Femur (tissue), 1 donor: ENCODE measurements around the gene PRDM2.

Experiments used
- DNase-seq: peaks from one replicate; pipeline ENCODE4 v3.0.0-alpha.2; 2017

The PRDM2 gene

DNA sequence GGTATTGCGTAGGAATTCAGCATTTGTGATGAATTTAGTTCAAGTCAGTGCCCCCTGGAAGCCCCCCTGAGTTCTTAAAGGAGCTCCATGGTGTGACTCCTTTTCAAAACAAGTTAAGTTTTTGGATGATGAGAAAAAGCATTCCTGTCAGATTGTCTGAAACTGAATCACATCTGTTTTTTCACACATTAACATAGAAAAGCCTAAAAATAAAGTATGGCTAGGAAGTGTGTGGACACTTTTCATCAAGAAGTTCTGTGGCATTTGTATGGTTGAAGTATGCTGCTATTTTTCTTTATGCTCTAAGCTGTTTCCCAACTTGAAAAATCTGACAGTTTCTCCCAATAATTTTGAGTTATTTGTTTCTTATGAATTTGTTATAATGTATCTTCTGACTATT lies 33.7 kb downstream of the PRDM2 start:
- DNase-seq: no peak

DNA sequence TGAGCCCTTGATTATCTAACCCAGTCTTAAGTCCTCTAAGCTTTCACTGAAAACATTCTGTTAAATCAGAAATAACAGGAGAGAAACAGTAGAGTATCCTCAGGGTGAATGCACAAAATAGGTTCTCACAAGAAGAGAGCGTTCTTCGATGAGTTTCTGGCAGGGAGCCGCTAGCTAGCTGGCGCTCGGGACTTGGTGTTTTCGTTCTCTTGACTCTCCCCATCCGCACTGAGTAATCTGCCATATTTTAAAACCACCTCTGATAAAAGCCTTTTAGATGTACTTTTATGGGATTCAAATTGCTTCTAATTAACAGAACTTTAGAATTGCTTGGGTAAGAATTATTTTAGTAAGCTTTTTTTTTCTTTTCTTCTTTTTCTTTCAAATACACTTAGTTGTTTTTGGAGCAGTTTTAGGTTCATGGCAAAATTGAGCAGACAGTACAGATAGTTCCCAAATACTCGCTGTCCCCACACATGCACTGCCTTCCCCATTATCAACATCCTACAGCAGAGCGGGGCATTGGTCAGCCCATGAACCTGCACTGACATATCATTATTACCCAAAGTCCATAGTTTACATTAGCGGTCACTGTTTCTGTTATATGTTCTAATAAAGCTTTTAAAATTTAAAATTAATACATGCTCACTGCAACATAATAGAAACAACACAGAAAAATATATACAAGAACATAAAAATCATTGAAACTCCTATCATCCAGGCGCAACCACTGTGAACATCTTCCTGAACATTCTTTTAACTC lies 35.4 kb downstream of the PRDM2 start:
- DNase-seq: no peak

DNA sequence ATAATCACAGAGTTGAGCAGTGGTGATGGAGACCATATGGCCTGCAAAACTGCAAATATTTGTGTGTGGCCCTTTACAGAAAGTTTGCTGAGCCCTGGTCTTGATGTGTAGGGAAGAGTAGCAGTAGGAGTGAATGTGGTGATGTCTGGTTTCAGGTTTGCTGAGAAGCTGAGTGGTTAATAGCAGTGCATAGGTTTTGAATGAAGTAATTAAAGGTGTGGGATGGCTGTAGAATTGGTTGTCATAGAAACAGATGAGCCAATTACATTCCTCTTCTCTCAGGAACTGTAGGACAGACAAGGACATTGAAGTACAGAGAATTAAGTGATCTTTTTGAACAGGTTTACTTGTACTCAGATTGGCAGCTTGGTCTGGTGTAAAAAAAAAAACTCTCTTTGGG lies 37.4 kb downstream of the PRDM2 start:
- DNase-seq: no peak

DNA sequence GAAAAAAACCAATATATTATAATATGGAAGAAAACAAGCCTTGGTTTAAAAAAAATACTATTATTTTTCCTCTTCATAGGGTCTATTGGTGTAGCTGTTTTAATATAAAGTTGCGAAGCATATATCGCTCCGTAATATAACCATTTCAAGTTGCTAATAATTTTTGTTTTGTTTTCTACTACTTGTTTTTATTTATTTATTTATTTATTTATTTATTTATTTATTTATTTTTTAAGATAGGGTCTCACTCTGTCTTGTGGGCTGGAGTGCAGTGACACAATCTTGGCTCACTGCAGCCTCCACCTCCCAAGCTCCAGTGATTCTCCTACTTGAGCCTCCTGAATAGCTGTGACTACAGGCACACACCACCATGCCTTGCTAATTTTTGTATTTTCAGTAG lies 46.4 kb downstream of the PRDM2 start:
- no peak for DNase-seq

DNA sequence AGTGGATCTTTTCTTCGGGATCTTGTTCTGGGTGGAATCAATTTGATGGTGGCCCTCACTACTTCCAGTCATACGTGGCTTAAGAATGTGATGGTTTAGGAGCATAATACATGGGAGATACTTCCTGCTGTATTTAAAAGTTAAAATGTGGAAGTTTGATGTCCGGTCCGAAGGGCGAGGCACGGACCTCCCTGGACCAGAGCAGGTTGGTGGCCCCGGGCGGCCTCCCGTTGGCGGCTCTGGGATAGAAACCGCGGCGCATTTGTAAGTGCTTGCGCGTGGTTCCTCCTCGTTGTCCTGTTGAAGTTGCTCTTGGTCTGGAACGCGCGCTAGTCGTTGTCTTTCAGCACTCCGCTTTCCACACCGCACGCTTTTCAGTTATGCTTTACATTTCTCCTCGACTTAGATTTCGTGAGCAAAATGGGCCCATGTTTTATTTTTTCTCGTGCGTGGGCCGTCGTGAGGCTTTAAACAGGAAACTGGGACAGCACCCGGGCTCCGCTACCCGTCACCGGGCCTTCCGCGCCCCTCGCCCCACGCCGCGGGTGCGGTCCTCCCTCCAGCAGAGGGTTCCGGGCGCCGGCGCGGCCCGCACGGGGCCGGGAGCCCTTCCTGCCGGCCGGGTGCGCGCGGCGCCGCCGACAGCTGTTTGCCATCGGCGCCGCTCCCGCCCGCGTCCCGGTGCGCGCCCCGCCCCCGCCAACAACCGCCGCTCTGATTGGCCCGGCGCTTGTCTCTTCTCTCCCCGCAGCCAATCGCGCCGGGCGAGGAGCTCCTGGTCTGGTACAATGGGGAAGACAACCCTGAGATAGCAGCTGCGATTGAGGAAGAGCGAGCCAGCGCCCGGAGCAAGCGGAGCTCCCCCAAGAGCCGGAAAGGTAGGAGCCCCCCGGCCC lies 48.9 kb downstream of the PRDM2 start:
- peak; percentile 98 for DNase-seq

DNA sequence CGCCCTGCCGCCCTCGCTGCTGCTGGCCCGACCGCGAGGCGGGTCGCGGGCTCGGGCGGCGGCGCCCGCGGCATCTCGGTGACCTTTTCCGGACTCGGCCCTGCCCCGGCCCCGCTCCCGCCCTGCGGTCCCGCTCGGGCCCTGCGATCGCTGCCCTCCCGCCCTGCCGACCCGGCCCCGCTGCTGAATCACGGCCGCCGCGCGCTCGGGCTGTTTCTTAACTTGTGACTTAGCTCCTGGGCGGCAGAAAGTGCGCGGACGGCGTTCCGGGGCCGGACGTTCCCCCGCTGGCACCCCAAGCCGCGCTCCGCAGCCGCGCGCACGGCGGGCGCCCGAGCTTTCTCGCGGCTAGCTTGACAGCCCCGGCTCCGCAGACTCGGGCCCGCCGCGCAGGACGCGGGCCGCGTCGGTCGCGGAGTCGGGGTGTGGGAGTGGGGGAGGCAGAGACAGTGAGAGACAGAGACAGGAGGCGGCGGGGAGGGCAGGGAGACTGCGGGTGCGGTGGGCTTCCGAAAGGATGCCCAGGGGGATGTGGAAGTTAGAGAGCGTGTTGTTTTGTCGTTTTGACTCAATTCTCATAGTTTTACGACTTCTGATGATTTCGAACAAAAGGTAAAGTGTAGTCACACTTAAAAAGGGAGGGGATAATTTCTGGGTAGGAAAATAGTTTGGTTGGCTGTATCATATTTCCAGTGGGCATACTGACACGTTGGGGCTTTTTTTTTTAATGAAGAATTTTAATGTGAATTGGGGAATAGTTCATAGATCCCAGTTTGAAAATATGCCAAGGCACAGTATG lies 49.8 kb downstream of the PRDM2 start:
- no peak for DNase-seq

DNA sequence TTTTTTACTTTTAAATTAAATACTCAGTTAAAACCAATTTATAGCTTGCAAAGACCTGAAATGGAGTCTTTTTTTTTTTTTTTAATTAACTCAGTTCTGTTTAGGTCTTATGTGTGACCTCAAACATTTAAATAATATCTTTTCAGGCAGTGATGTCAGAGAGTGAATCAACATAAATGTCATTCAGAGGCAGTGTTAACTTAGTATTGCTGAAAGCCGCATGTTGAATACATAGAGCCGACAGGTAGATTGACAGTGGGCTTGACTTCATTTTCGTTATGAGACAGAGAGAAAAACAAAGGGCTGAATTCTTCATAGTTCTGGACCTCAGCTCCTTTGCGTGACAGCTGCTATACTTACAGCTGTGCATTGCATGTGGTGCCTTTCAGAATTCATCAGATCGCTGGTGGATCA lies 51.5 kb downstream of the PRDM2 start:
- DNase-seq: no peak

DNA sequence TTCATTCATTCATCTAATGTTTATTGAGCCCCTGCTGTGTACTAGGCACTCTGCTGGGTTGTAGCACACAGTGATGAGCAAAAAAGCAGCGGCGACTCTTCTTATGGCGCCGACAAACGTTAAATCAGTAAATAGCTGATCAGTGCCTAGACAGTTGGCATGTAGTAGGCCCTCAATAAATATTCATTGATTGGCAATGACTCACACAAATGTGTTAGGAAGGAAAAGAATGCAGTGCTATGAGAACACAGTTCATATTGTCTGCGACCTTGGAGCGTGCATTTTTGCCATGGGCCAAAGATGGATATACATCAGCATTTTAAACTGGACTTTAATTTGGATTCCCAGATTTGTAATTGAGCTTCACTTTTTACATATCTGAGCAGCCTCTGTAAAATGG lies 52.0 kb downstream of the PRDM2 start:
- DNase-seq: no peak

DNA sequence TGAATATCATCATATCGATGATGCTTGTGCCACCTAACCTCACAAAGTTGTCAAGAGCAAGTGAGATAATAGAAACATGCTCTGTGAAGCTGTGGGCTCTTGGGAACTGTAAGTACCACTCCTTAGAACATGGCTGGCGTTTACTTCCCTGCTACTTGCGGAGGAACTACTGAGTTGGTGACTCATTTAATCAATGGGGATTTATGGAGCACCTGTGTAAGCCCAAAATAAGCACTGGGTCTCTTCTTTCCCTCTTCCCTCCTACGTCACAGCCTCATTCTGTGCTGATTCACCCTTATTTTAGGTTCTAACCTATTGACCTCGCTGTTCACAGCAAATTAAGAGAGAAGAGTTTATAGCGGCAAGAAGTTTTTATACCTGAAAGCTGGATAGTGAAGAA lies 52.9 kb downstream of the PRDM2 start:
- DNase-seq: no peak

DNA sequence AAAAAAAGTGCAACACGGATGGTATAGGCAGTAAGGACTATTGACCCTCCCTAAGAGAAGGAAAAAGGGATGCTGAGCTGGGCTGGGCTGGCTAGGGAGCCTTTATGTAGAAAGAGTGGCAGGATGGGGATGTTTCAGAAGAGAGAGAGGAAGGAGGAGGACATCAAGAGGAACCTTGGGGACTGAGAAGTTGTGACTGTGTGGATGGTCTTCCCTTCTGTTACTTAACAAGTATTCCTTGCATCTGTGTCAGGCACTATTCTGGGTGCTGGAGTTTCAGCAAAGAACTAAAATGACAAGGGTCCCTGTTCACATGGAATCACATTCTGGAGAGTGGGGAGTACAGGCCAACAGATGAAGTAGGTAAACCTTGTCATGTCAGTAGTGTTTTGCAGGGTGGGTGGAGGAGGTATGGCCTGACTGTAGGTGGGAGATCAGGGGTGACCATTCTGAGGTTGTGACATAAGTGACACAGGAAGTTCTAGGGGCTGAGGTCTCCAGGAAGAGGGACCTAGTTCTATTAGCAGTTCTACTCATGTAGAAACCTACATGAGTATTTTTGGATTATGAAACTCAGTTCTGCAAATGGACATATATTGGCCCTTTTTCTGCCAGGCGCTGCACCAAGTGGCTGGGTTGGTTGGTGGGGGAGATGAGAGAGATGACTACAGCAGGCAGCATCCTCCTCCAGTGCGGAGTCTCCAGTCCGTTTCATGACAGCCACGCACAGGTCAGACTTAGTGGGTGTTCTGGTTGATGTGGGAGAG lies 53.8 kb downstream of the PRDM2 start:
- no peak for DNase-seq

DNA sequence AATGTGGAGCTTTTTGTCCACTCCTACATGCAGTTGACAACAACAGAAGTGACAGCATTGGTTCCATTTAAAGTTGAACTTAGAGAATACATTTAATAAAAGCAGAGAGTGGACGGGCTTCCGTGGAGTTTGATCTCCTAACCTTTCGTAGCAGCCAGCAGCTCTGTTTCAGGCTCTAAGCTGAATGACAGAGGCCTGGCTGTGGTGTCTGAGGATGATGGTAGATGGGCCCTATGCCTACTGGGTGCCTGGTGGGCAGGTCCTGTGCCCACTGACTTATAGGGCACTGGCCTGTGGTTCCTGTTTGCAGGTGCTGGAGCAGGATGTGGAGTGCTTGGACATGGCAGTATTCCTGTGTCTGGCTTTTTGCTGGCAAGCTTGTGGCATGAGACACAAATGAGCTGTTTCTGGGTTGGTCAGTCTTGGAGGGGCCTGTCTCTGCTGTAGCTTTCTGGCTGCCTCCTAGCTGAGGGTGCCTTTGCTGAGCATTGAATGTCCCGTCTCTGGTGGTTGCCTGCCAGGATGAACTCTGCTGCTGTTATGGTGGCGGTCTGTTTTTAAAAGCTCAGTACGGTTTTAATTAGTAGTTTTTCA lies 54.6 kb downstream of the PRDM2 start:
- DNase-seq: no peak

DNA sequence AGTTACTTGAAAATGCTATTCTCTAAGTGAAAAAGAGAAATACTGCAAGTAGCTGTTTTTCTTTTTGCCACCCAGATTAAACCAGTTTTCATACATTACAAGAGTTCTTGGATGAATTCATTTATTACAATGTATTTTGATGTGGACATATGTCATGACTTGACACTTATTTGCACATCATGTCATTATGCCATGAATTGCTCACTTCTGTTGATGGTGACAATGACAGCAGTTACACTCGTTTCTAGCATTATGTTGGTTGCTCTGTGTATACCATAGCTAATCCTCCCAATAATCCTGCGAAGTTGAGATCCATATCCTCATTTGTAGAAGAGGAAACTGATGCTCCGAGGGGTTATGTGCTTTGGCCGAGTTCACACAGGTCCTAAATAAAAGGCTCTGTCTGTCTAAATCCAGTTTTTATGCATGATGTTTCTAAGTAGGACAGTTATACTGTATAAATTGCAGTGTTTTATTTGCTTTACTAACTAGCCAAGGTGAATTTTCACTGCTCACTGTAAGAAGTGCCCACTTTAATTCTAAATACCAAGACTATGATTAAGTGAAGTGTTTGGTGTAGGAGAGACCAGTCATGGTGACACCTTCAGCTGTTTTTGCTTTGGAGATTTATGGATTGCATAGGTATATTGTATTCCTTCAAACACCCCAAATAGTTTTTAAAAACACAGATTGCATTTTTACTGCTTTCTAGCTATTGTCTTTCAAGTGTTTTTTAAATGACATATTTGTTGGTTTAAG lies 56.7 kb downstream of the PRDM2 start:
- no peak for DNase-seq

DNA sequence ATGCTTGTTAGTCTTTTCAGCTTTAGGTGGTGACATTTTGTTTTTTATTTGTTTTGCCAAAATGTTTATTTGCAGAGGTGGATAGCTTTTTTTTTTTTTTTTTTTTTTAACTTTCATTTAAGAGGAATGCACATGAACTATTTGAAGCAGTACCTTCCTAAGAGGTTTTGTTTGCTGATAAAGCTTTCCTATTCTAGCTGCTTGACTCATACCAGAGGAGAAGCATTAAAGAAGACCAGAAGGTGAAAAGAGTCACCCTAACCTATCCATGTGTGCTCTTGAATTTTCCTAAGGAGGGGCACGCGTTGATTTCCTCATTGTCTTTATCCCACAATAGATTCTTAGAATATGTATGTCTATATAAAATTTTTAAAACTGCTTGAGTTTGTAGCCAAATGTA lies 57.7 kb downstream of the PRDM2 start:
- no peak for DNase-seq

DNA sequence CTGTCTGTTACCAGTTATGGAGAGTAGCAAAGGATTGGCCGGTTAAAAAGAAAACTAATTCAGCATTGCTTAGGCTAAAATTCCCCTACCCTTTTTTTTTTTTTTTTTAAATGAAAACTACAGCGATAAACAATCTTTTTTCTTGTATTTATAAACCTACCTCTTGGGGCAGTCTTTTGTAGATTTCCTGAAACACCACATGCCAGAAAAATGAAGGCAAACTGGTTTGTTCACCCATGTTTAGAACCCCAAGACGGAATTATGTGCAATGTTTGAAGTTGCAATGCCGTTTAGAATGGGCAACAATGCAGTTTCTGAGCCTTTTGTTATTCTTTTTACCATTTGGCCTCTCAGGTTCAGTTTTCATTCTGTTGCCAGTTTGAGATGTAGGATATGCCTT lies 59.1 kb downstream of the PRDM2 start:
- no peak for DNase-seq

DNA sequence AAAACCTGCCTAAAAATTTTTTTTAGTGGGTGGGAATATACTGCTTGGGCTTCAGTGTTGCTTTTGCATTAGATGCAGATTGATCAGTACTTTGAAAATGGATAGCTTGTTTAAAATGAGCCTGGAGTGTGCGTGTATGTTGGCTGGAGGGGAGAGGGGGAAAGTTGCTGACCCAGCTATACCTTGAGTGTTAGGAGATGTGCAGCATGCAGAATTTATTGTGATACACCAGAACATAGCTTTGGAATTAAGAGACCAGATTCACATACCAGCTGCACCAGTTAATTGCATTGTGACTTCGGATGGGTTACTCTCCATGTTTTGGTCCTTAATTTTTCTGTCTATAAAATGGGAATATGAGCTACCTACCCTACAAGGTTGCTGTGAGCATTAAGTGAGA lies 60.4 kb downstream of the PRDM2 start:
- no peak for DNase-seq

DNA sequence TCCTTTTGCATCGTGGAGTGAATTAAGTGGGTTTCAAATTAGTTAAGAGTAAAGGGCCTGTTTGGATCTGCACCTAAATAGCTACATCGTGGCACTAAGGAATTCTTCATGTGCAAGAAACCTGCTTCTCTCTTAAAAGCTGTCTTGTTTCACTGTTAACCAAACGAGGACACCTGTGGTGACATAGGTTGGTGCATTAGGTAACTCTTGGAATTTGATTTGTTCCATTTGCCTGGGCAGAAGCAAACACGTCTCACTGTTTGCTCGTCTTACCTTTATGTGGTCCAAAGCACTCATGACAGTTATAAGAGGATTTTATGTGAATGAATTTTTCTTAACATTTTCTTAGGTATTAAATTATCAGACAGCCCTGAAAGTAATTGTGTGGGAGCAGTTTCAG lies 60.9 kb downstream of the PRDM2 start:
- no peak for DNase-seq

DNA sequence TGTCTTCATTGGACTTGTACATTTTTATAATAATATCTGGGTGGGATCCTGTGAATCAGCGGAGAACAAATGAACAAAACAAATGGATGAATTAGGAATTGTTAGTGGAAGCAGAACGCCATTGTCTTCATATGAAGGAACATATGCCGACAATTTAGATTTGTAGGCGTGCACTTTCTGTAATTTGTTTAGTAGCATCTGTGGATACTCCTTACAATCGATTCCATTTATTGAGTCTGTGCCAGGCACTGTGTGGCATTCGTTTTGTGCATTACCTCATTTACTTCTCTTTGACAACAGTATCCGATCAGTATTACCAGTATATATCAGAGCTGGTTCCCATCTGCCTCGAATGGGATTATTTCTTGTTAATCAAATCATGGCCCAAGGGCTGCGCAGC lies 61.9 kb downstream of the PRDM2 start:
- DNase-seq: no peak

DNA sequence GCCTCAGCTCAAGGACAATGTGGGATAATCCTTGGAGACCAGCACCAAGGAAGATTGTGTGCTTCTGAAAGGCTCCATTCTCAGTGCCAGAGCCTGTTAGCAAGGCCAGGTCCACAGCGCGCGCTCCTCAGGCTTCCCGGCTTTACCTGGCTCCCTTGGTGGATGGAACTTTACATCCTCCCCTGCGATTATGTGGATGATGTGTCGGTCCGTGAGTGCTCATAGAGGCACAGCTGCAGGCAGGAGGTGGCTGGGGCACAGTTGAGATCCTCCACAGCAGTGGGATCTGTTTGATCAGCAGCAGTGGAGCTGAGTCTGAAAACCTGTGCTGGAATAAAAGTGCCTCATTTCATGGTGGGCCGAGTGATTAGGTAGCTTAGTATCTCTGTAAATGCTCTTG lies 62.7 kb downstream of the PRDM2 start:
- DNase-seq: no peak

DNA sequence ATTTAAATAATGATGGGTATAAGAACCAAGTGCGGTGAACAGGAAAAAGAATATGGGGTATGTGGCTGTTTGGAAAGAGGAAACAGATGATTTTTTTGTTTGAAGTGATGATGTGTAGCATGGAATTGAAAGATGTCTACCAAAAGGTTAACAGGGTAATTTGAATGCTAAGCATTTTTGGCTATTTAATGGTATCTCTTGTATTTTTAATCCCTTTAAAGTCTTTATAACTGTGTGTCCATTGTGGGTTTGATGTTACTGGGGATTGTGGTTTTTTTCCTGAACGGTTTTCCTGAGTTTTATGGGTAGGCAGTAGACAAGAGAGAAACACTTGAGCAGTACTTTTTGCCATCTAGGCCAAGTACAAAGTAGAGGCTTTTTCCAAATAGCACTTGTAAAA lies 63.2 kb downstream of the PRDM2 start:
- no peak for DNase-seq

DNA sequence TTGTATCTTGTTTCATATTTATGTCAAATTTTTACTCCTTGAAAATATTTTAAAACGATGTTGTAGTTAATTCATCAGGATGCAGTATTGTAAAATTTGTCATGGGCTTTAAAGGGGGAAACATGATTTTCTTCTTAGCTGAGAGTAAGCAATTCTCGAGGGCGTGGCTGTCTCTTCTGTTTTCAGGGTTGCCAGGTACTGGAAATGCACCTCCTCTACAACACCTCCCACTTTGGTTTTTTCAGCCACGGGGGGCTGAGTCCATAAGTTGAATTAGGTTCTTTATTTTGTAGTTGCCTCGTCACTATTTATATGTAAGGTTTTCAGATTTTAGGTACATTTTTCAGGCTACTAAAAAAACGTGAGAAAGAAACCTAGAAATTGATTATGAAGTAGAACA lies 64.0 kb downstream of the PRDM2 start:
- DNase-seq: no peak

DNA sequence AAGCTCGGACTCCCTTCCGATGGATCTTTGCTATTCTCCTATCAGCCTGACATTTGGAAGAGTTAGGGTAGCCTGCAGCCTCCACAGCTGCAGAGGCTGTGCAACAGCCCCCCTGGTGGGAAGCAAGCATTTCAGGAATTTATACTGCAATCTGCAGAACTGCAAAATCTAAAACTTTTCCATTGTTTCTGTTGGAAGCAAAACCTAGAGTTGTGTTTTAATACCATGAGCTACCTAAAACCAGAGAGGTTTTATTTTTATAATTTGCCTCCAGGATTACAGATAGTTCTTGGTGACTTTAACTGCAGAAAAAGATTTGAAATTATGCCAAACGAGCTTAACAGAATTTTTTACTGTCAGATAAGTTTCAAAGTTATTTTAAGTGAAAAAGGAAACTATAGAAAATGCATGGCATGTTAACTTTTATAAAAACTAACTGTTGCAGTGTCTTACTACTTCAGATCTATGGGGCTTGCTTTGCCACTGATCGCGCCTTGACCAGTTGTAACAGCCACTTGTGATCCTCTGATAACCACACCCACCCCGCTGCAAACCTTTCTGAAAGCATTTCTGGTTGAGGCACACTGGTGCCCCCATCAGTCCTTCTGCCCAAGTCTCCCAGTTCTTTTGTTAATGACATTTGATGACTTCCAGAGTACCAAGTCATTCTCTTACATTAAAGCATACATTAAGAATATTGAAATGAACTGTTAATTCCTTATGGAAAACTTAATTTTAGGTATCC lies 64.8 kb downstream of the PRDM2 start:
- DNase-seq: no peak
